ENCODE data around the gene GSTO2.
"Not testable (repeated sequence)": the region's sequence is repeated elsewhere in the genome, so short reads cannot be mapped to it uniquely, and the experiment has no call there.

Gene GSTO2

DNA sequence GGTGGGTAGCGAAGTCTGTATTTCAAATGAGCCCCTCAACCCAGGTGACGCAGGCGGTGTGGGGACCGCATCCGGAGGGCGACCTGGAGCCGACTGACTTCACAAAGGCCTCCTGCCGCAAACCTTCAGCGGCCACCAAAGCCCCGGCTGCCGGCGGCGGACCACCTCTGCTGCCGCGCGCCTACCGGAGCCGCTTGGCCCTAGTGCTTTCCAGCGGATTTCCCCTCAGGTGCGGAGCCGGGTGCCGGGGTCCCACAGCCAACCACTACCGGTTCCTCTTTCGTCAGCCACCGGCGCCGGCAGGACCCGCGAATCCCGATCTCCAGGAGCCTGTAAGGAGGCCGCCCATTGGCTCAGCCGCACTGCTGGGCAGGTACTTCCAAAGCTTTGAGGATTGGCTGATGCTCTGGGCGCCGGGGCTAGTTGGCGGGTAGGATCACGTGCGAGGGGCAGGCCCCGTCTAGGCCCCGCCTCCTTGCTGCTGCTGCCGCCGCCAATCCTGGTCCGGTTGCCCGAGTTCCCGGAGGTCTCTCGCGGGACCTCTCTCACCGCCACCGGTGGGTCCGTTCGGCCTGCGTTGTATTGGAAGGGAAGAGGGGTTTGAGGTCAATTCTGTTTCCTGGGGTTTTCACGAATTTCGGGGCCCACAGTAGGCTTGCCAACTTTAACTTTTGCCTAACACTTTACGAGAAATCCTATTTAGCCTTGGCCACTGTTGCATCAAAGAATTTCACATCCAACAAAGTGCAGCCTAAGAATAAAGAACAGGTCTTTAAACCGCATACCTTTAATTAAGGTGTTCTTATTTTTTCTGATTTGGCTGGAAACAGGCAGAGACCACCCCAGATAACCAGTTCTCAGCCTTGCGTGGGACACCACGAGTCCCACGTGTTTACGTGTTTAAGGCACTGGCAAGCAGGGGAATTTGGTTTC lies at the start of gene GSTO2:
Gene GSTO2 (plus strand): TSS at position 472 of the 933 bp plus-strand sequence. CDS start 5,732 bp downstream, outside the sequence.
- peak; percentile 82 to 100 (median 98) for DNase-seq

- no peak for DNase-seq
Measured at GRCh38 chr10:104220522-104220921, 48.5 kb upstream of the GSTO2 start.

DNA sequence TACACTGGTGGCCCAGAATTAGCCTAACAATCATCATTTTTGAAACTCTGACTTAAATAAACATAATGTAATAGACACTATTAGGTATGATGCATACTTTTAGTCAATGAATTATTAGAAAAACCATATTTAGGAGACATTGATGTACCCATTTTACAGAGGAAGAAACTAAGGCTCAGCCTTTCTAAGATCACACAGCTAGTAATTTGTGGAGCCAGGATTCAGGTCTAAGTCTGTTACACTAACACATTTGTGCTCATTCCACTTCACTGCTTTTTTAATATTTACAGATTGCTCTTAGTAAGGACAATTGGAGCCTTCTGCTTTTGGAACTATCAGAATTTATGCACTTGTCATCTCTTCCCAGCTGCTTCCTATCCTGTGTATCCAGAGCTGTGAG lies 45.7 kb upstream of the GSTO2 start:
- no peak for DNase-seq

GRCh38 chr10:104230490-104230889 lies 38.5 kb upstream of the GSTO2 start:
- DNase-seq: no peak

DNA sequence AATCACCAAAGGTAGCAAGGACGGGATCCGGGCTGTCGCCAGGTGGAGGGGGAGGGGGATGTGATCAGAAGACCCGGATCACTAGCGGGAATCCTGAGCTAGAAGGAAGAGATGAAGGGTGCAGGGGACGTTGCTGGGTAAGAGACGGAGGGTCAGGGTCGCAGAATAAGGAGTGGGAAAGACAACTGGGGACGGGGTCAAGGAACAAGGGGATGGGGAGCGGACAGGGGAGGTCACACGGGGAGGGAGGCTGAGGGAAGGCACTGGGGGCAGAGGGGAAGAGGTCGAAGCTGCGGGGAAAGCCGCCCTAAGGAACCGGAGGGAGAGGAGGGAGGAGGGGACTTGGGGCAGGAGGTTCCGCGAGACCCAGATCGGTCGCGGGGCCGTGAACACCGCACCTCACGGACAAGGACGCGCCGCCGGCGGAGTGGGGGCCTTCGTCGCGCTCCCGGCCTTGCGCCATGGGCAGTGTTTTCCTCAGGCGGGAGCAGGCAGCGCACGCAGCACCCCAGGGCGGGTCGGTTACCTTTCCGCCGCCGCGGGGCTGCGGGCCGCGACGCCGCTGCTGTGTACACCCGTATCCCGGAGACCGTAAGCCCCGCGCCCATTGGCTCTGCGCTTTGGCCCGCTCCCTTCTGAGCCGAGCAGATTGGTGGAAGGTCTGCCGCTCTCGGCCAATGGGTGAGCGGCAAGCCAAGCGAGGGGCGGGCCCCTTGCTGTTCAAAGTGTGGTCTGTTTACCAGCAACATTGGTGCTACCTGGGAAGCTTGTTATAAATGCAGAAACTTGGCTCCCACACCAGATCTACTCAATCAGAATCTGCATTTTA lies 37.0 kb upstream of the GSTO2 start, which contains the start of gene CFAP43:
Gene CFAP43 (minus strand): TSS at position 581 of the 829 bp plus-strand sequence. CDS start 118 bp downstream, at position 463.
- DNase-seq: peak; percentile 60 to 98 (median 92)

DNA sequence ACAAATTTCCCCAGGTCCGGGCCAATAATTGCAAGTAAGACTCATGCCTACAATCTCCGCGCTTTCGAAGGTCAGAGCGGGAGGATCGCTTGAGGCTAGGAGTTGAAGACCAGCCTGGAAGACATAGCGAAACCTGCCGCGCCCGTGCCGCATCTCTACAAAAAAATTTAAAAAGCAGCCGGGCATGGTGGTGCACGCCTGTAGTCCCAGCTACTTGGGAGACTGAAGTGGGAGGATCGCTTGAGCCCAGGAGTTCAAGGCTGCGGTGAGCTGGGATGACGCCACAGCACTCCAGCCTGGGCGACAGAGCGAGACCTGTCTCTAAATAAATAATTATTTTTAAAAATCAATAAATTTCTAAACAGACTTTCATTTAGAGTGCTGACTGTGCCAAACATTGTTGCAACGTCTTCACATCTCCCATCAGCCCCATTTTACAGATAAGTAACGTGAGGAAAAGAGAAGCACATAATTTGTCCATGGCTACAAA lies 36.3 kb upstream of the GSTO2 start:
- no peak for DNase-seq

DNA sequence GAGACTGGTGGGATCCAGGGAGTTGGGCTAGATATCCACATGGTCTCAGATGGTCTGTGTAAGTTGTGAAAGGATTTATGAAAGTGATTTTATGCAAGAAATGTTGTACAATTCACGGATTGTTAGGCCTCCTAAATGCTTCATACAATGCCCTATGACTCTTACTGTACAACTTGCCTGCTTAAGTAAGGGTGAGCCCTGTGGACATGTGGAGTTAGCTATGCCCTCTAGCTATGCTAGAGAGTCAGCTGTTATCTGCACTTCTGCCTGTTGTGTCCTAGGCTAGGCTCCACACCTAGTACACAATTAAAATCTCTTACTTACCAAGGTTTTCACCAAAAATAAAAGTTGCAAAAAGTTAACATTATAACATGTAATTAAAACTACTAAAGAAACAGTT lies 35.2 kb upstream of the GSTO2 start:
- DNase-seq: no peak

DNA sequence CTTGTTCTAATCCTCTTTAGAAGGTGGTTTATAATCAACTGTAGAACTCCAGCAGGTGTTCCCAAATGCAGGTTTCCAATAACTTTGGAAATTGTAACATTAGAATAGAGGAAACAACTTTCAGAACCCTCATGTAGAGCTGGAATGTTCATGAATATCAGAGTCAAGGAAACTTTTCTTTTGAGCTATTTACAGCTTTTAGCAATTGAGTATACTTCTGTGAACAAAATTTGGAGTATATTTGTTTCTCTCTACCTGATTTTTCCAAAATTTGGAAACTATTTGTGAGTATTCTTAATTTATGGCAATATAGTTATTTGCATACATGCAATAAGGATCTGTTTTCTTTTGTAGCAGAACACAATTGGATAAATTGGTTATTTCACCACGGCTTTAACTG lies 34.0 kb upstream of the GSTO2 start:
- DNase-seq: no peak

GRCh38 chr10:104235801-104236200 lies 33.2 kb upstream of the GSTO2 start:
- no peak for DNase-seq

GRCh38 chr10:104240078-104240477 lies 28.9 kb upstream of the GSTO2 start:
- DNase-seq: no peak

- DNase-seq: peak in 2 of 58 donors; percentile 5 to 44
Measured at GRCh38 chr10:104242545-104242944, 26.4 kb upstream of the GSTO2 start.

GRCh38 chr10:104243009-104243408 lies 26.0 kb upstream of the GSTO2 start:
- peak in 16 of 58 donors; percentile 6 to 67 (median 35) for DNase-seq

GRCh38 chr10:104243512-104243911 lies 25.5 kb upstream of the GSTO2 start:
- no peak for DNase-seq

DNA sequence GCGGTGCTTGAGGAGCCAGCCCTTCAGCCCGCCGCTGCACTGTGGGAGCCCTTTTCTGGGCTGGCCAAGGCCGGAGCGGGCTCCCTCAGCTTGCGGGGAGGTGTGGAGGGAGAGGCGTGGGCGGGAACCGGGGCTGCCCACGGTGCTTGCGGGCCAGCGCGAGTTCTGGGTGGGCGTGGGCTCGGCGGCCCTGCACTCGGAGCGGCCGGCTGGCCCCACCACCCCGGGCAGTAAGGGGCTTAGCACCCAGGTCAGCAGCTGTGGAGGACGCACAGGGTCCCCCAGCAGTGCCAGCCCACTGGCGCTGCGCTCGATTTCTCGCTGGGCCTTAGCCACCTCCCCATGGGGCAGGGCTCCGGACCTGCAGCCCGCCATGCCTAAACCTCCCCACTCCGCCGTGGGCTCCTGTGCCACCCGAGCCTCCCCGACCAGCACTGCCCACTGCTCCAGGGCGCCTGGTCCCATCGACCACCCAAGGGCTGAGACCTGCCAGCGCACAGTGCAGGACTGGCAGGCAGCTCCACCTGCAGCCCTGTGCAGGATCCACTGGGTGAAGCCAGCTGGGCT lies 23.8 kb upstream of the GSTO2 start:
- DNase-seq: no peak

GRCh38 chr10:104246976-104247375 lies 22.0 kb upstream of the GSTO2 start:
- no peak for DNase-seq

DNA sequence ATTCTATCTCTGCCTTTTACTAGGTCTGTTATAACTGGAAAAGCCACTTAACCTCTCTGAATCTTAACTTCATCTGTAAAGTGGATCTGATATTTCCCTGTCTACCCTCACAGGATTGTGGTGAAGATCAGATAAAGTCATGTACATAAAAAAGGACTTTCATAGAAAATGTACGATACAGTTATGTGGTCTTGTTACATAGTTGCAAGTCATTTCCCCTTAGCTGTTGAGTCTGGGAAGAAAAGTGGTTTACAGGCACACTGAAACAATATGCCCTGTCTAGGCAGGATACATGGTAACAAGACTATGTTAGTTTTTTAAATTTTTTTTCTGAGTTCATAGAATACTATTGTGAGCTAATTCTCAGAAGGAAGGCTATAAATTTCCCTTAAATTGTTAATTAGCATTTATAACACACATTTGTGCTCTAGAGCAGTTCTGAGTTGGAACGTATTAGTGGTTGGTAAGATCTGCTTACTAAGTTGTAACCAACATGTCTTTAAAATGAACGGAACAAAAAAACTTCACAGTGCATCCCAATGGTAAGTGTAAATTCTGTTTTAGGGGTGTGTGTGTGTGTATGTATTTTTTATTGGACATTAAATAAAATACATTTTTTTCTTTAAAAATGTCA lies 21.4 kb upstream of the GSTO2 start:
- no peak for DNase-seq

- DNase-seq: not testable (repeated sequence)
Measured at GRCh38 chr10:104248931-104249330, 20.1 kb upstream of the GSTO2 start.

GRCh38 chr10:104250371-104250770 lies 18.6 kb upstream of the GSTO2 start:
- DNase-seq: no peak

GRCh38 chr10:104251443-104251842 lies 17.5 kb upstream of the GSTO2 start:
- no peak for DNase-seq

- no peak for DNase-seq
Measured at GRCh38 chr10:104252368-104252767, 16.6 kb upstream of the GSTO2 start.

GRCh38 chr10:104253106-104253505 lies 15.9 kb upstream of the GSTO2 start:
- DNase-seq: no peak

Data from anterior cingulate cortex (tissue), 58 donors.